Nucleus accumbens (tissue), 56 donors: ENCODE data around the gene COG2.
"Not testable (repeated sequence)": the region's sequence is repeated elsewhere in the genome, so short reads cannot be mapped to it uniquely, and the experiment has no call there.

ENCODE experiments used
- DNase-seq, 56 donors: peaks; one replicate each; lab custom pipeline; 2025; lab: John Stamatoyannopoulos, UW

Gene COG2

DNA sequence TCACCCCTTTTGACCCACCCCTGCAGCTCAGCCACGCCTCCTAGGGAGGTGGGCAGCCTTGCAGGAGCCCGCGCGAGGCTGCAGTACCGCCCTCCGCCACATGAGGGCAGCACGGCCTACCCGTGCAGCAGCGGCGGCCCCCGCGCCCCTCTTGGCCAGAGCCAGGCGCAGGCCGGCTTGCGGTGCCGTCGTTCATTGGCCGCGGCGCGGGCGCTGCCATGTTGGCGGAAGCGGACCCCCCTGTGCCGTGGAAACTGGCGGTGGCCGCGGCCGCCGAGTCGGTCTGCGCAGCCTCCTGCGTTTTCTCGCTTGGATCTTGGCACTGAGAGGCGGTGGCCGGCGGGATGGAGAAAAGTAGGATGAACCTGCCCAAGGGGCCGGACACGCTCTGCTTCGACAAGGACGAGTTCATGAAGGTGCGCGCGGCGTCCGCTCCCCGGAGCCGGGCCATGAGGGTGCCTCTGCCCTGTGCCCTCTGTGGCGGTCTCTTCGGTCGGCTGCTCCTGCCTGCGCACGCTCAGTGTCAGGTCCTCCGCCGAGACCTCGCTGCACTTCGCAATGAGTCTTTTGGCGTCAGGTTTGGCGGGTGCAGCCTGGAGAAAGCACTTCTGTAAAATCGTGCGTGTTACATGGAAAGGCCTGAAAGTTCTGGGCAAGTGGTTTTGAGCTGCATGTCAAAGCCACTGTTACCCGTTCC, at the start of gene COG2:
Gene COG2 (plus strand): TSS at position 219 of the 697 bp plus-strand sequence. CDS start 126 bp downstream, at position 345.
- peak; percentile 11 to 96 (median 89) for DNase-seq

DNA sequence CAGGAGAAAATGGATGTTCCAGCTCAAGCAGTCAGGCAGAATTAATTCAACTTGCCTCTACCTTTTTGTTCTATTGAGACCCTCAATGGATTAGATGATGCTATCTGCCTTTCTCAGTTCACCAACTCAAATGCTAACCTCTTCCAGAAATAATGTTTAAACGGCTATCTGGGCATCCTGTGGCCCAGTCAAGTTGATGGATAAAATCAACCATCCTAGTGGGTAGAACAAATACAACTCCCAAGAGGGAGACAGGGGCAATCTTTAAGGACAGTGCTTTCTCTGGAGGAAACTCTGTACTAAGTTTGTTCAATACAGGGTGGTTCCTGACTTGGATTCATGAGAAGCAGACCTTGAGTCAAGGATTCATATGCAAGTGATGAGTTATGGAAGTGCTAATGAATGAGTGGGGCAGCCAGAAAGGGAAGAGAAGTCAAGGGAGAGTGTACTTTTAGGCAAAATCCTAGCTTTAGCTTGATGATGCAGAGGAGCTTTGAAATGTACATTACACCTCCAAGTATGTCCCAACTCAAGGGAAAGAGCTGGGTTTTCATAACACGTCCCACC, 49.4 kb upstream of the COG2 start:
- DNase-seq = no peak

GRCh38 chr1:230594214-230594773, 48.0 kb upstream of the COG2 start:
- no peak for DNase-seq

DNA sequence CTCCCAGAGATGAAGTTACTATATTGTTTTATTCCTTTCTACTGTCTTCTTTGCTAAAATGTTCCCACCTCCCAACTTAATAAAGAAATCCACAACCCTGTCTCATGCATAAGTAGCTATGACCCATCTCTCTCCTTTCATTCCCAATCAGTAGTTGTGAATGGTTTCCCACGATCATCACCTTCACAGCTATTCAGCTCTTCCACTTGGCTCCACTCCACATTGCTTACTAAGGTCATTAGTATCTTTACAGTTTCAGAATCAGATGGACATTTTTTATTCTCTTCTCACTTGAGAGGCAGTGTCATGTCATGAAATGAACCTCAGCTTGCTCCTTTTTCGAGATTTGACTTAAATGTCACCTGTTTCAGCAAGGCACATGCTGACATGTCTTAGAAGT, 47.1 kb upstream of the COG2 start:
- no peak for DNase-seq

GRCh38 chr1:230596306-230596705, 46.0 kb upstream of the COG2 start:
- DNase-seq = no peak

GRCh38 chr1:230598745-230599144, 43.5 kb upstream of the COG2 start:
- no peak for DNase-seq

DNA sequence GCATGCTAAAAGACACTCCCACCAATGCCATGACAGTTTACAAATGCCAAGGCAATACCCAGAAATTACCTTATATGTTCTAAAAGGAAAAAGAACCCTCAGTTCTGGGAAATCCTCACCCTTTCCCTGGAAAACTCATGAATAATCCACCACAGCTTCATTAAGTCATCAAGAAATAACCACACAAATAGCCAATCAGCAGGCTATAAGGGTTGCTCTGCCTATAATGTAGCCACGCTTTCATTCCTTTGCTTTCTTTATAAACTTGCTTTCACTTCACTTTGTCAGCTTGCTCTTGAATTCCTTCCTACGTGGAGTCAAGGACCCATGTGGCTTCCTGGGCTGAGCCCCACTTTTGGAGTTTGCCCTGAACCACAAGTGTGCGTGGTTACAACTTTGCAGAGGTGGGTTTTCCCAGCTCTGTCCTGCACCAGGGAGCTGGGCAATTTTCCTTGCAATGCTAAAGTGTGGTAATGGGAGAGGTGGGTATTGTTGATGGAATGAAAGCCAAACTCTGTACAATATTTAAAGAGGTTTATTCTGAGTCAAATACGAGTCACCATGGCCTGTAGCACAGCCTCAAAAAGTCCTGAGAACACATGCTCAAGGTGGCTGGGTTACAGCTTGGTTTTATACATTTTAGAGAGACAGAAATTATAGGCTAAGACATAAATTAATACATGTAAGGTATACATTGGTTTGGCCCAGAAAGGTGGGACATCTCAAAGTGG, 42.2 kb upstream of the COG2 start:
- no peak for DNase-seq

DNA sequence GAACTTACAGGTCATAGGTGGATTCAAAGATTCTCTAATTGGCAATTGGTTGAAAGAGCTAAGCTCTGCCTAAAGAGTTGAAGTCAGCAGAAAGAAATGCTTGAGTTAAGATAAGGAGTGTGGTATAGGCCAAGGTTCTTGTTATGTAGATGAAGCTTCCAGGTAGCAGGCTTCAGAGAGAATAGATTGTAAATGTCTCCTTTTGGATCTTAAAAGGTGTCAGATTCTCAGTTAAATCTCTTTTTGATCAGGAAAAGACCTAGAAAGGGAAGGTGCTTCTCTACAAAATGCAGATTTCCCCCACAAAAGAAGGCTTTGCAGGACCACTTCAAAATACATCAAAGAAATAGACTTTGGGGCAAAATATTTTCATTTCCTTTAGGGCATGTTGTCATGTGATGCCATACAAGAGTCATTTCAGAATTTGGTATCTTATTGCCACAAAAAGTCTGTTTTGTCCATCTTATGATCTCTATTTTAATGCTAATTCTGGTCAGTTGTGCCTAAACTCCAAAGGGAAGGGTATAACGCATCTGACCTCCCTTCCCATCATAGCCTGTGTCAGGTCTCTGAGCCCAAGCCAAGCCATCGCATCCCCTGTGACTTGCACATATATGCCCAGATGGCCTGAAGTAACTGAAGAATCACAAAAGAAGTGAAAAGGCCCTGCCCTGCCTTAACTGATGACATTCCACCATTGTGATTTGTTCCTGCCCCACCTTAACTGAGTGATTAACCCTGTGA, 41.5 kb upstream of the COG2 start:
- DNase-seq = not testable (repeated sequence)

- DNase-seq = no peak
These were observed 33.1 kb upstream of the COG2 start for GRCh38 chr1:230609208-230609607.

DNA sequence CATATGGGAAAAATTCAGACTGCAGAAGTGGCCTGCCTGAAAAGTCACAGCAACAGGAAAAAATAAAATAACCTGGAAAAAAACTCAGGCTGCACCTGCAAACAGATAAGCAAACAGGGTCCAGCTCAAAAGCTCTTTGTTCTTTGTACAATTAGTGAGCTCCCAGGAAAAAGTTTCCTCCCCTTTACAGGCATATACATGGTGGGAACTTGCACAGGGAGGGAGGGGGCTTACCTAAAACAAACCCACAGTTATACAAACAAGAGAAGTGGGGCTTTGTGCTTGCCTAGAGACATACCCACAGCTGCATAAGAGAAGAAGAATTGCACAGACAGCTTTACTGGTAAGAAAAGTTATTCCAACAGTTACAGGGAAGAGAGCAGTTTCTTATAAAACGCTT, 31.7 kb upstream of the COG2 start:
- no peak for DNase-seq

GRCh38 chr1:230611128-230611877, 31.0 kb upstream of the COG2 start:
- no peak for DNase-seq

DNA sequence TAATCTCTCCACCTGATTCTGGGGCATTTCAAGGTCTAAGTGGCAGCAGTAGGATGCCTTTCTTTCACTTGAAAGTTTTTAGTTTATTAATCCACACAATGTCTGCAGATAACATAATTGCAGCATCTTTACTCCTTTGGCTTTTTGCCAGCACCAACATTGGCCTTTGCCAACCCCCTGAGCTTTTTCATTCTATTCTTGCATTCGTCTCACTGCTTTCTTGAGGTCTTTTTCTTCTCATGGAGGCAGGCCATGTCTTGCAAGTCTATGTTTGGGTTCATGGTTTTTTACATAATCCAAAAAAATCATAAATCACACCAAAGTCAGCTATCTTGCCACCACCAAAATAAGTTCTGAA, 30.4 kb upstream of the COG2 start:
- no peak for DNase-seq

GRCh38 chr1:230612651-230613050, 29.6 kb upstream of the COG2 start:
- DNase-seq = no peak

GRCh38 chr1:230614121-230614520, 28.2 kb upstream of the COG2 start:
- DNase-seq = no peak

DNA sequence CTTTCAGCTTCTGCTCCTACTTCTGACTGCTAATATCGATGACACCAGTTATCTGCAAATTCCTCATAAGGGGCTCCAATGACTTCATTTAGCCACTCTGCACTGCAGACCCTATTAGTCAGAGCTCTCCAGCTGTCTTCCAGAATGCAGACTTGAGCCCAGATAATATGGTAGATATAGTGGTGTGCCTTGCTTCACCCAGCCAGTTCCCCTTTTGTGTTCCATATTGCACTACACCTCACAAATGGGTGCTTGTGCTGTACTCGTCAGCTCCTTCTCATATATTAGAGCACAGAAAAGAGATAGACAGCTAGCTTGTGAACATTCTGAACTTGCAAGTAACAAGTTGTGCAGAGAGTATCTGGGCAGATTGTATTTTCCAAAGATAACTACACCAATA, 23.7 kb upstream of the COG2 start:
- DNase-seq = no peak

- DNase-seq = no peak
These were observed 21.5 kb upstream of the COG2 start for GRCh38 chr1:230620649-230621323.

DNA sequence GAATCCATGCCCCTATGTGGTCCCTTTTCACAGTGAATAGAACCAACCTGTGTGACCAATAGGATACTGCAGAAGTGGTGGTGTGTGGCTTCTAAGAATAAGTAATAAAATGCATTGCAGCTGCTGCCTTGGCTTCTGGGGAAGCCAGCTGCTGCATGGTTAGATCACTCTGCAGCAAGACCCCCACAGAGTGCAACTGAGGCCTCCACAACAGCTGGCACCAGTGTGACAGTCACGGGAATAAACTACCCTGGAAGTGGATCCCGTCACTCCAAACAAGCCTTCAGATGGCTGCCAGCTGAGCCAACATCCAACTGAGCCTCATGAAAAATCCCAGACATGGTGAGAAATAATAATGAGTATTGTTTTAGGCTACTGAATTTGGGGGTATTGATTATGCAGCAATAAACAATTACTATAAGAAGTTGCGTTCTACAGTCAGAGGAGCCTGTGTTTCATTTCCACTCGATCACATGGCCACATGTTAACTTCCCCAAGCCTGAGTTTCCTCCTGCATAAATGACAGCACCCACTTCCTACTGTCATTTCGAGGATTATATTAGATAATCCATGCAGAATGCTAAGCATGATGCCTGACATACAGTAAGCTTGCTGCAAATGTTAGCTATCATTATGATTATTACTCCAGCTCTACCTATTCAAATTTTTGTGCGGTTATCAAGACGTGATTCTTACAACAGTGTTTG, 20.8 kb upstream of the COG2 start:
- peak in 1 of 56 donors; percentile 8 for DNase-seq

DNA sequence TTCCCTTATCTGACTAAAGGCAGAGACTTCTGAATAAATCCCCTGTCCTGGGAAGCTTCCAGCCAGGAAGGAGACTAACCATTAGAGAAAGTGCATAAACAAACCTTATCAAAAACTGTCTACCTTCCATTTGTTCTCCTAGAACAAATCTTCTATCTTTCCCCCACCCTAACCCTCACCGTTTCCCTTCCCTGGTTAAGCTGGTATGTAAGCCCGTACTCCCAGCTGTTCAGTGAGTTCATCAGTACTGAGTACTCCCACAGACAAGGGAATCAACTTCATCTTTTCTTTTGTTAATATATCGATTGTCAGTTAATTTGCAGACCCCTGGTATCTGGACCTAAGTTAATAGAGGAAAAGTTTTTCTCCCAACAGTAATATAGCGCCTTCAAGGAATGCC, 20.1 kb upstream of the COG2 start:
- no peak for DNase-seq
